ENCODE measurements around the gene MOXD1.

GRCh38 chr6:132400883-132401617 is at the start of gene MOXD1:
- TF ChIP-seq, protein P1, sequence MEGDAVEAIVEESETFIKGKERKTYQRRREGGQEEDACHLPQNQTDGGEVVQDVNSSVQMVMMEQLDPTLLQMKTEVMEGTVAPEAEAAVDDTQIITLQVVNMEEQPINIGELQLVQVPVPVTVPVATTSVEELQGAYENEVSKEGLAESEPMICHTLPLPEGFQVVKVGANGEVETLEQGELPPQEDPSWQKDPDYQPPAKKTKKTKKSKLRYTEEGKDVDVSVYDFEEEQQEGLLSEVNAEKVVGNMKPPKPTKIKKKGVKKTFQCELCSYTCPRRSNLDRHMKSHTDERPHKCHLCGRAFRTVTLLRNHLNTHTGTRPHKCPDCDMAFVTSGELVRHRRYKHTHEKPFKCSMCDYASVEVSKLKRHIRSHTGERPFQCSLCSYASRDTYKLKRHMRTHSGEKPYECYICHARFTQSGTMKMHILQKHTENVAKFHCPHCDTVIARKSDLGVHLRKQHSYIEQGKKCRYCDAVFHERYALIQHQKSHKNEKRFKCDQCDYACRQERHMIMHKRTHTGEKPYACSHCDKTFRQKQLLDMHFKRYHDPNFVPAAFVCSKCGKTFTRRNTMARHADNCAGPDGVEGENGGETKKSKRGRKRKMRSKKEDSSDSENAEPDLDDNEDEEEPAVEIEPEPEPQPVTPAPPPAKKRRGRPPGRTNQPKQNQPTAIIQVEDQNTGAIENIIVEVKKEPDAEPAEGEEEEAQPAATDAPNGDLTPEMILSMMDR (IDR thresholded peaks at IDR 0.05; ENCODE audit: poor library complexity), result no peak
- TF ChIP-seq EZH2 (IDR thresholded peaks at IDR 0.05; ENCODE audit: borderline replicate concordance) (peak; percentile 49), EZH2phosphoT487 (IDR thresholded peaks at IDR 0.05; ENCODE audit: low read depth, severe bottlenecking, unreplicated experiment) (no peak)

All from hepatocyte (in vitro differentiated cells).